Measurements from ENCODE around the gene SNX1. TPM values are rescaled to one million over a fixed set of nuclear protein-coding genes. Genes with fewer than 3 reads are reported as not detected.

The SNX1 gene
- total and polyA plus RNA-seq, 2 of the 8 experiments (the other 6 are each of a cell fraction or from before 2014, with no cell fraction given): 27.9 to 59.8 TPM

- 80% methylated on average over 1 of the region's 1 CpG; no CpG with 5 or more reads in 1 of the 2 experiments for WGBS, 2 experiments (ENCODE audit: extremely low coverage in 1 of 2, insufficient coverage in 1 of 2, insufficient read length in 1 of 2, insufficient replicate concordance in 2 of 2, low coverage in 1 of 2, low lambda C conversion rate in 2 of 2, missing lambda C conversion rate in 1 of 2)
- H2BK15ac ChIP-seq (ENCODE audit: low read length): no peak overlapping the region
- no peaks in the 10 kb centered on the region for H4K20me1 ChIP-seq (replicated peaks in 1 of 2; ENCODE audit: control insufficient read depth in 1 of 2, insufficient read depth in 2 of 2, low read length in 2 of 2)
- no peak overlapping the region for H3K18ac ChIP-seq (ENCODE audit: extremely low read depth, low read length)
- peaks cover 3 to 31% (median 19%) of the 10 kb centered on the region in 4 experiments; a peak in 6 of 7 replicates for H3K27me3 ChIP-seq (replicated peaks in 1 of 4; ENCODE audit: control insufficient read depth in 3 of 4, extremely low read depth in 1 of 4, insufficient read depth in 3 of 4, low read length in 3 of 4)
- H3K14ac ChIP-seq (ENCODE audit: insufficient read length): no peak overlapping the region
- H4K8ac ChIP-seq (ENCODE audit: extremely low read depth, insufficient read depth, low read length): no peak overlapping the region
- no peak overlapping the region for H3K56ac ChIP-seq (replicated peaks; ENCODE audit: insufficient read length, low read depth, low read length)
- no peak overlapping the region for H3K4me2 ChIP-seq (ENCODE audit: insufficient read depth in 1 of 2, low read depth in 2 of 2, low read length in 2 of 2)
- H2BK12ac ChIP-seq (ENCODE audit: low read depth, low read length): no peak overlapping the region
- H3K23me2 ChIP-seq (ENCODE audit: low read depth, low read length): peaks cover 7% of the 10 kb centered on the region; the same call in 1 of the 2 replicates
- H4K5ac ChIP-seq (ENCODE audit: insufficient read length, low read depth, low read length): no peak overlapping the region
- DNase-seq (ENCODE audit: low read depth in 1 of 2, low spot score in 2 of 2): no peak
- no peak overlapping the region for H2BK5ac ChIP-seq (ENCODE audit: low read depth, low read length)
- H3K4me3 ChIP-seq (ENCODE audit: extremely low read depth in 1 of 4, insufficient read depth in 2 of 4, low read depth in 3 of 4, low read length in 4 of 4): no peak overlapping the region
- no peak overlapping the region for H4K91ac ChIP-seq (replicated peaks; ENCODE audit: insufficient read length, low read length)
- H2BK120ac ChIP-seq (replicated peaks; ENCODE audit: low read depth, low read length): no peak overlapping the region
- H2BK20ac ChIP-seq (ENCODE audit: low read length): no peak overlapping the region
- ChIA-PET CTCF (ENCODE audit: partially characterized antibody) (interaction anchor here (1.1 to 9.6 kb wide), 6 partner anchors 9 to 296 kb away, joined by 3 to 82 read pairs (median 9); no protein-coding TSS in a partner anchor), POLR2A (ENCODE audit: partially characterized antibody) (interaction anchor here (1.8 kb wide), 1 partner anchor 19 kb away, joined by 4 read pairs; no protein-coding TSS in a partner anchor)
- no peak overlapping the region for H3K9ac ChIP-seq (replicated peaks in 1 of 4; ENCODE audit: extremely low read depth in 1 of 4, low read depth in 3 of 4, low read length in 3 of 4)
- TF ChIP-seq NANOG (IDR thresholded peaks at IDR 0.05; ENCODE audit: insufficient read depth, low read depth, low read length, poor library complexity, severe bottlenecking): no peak
- TF ChIP-seq CHD2 (IDR thresholded peaks at IDR 0.05; ENCODE audit: low read length): no peak
- TF ChIP-seq EP300 (IDR thresholded peaks at IDR 0.05; ENCODE audit: borderline replicate concordance in 1 of 2, low read depth in 2 of 2, low read length in 2 of 2): no peak
- TF ChIP-seq SIX5 (IDR thresholded peaks at IDR 0.05; ENCODE audit: low read depth, low read length): no peak
- no peak for TF ChIP-seq TAF7 (optimal IDR thresholded peaks at IDR 0.05; ENCODE audit: borderline replicate concordance, low read depth, low read length)
- no peak for TF ChIP-seq HDAC2 (IDR thresholded peaks at IDR 0.05; ENCODE audit: borderline replicate concordance in 1 of 2, low read depth in 2 of 2, low read length in 2 of 2)
- TF ChIP-seq SIRT6 (IDR thresholded peaks at IDR 0.05; ENCODE audit: low read length): no peak
- TF ChIP-seq POLR2AphosphoS5 (IDR thresholded peaks at IDR 0.05; ENCODE audit: low read depth, low read length): no peak
- no peak for TF ChIP-seq CTBP2 (IDR thresholded peaks at IDR 0.05; ENCODE audit: borderline replicate concordance, insufficient read depth, insufficient read length, low read length)
- no peak for TF ChIP-seq CHD1 (IDR thresholded peaks at IDR 0.05; ENCODE audit: low read depth, low read length)
- TF ChIP-seq, protein P1, sequence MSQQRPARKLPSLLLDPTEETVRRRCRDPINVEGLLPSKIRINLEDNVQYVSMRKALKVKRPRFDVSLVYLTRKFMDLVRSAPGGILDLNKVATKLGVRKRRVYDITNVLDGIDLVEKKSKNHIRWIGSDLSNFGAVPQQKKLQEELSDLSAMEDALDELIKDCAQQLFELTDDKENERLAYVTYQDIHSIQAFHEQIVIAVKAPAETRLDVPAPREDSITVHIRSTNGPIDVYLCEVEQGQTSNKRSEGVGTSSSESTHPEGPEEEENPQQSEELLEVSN (IDR thresholded peaks at IDR 0.05): no peak
- no peak overlapping the region for H3K27ac ChIP-seq (ENCODE audit: low read depth, low read length)
- H2AFZ ChIP-seq (ENCODE audit: low read length): no peak overlapping the region
- H2AK5ac ChIP-seq (ENCODE audit: low read depth, low read length): no peak overlapping the region
- peaks cover 0 to 15% (median 5%) of the 10 kb centered on the region in 4 experiments; a peak in 4 of 7 replicates for H3K4me1 ChIP-seq (replicated peaks in 1 of 4; ENCODE audit: control insufficient read depth in 3 of 4, insufficient read depth in 4 of 4, low read length in 3 of 4)
- no peaks in the 10 kb centered on the region for H3K36me3 ChIP-seq (ENCODE audit: control insufficient read depth in 2 of 4, insufficient read depth in 4 of 4, low read length in 3 of 4)
- no peaks in the 10 kb centered on the region for H3K79me2 ChIP-seq (ENCODE audit: control insufficient read depth in 1 of 2, insufficient read depth in 2 of 2, low read length in 2 of 2)
- H3K9me3 ChIP-seq (ENCODE audit: insufficient read depth in 2 of 2, low read depth in 1 of 2, low read length in 1 of 2): no peaks in the 10 kb centered on the region
- FAIRE-seq: no peak
- no peak overlapping the region for H3K4ac ChIP-seq (replicated peaks; ENCODE audit: insufficient read length, low read depth, low read length)
- no peaks in the 10 kb centered on the region for H3K79me1 ChIP-seq (ENCODE audit: low read depth, low read length)
- H3K23ac ChIP-seq (ENCODE audit: insufficient read length): no peak overlapping the region
Observed at GRCh38 chr15:64048781-64049460, 46.9 kb upstream of the SNX1 start.

All from H1 (cell line).